A549 (cell line): ENCODE measurements around the gene FHL2. TPM values are rescaled to one million over a fixed set of nuclear protein-coding genes. Genes with fewer than 3 reads are reported as not detected.

ENCODE experiments used
- ATAC-seq, 2 experiments: fragments of 200-7000 bp in 1 of 2; fragments of >200 bp in 1 of 2; cut with Nextera tagmentation in 1 of 2; cut with Tn5 transposase in 1 of 2; 3 replicates each; pipeline versions ENCODE4 v1.8.0 to v1.9.1; 2018 to 2020; ENCODE audit warnings: mild to moderate bottlenecking in 1 of 2, moderate library complexity in 1 of 2
- CTCF ChIA-PET: fragments of 300-600 bp; sonication (Branson Sonifier 250); formaldehyde crosslinking; extraction: SDS; loops from one replicate; lab custom pipeline; 2021; ENCODE audit warnings: antibody characterized with exemption, inconsistent platforms; lab: Yijun Ruan, JAX
- POLR2A ChIA-PET: fragments of 350-600 bp; formaldehyde crosslinking; extraction: SDS; loops from one replicate; lab custom pipeline; 2021; ENCODE audit warnings: antibody characterized with exemption, inconsistent platforms; lab: Yijun Ruan, JAX
- DNase-seq, 2 experiments: peaks; one replicate each; pipeline versions ENCODE4 v3.0.0 to v3.0.0-alpha.2; 2011 to 2016; ENCODE audit warnings: low read depth in 1 of 2, low spot score in 1 of 2
- FAIRE-seq: peaks from 2 replicates; lab custom pipeline; 2011; peaks lifted over from hg19 to GRCh38; lab: Jason Lieb, UNC
- H3K27ac ChIP-seq, 2 experiments: fragments of >200 bp; sonication (Bioruptor Twin); formaldehyde crosslinking; 3 replicates each; pipeline ENCODE4 v1.5.1; 2016 to 2017
- H3K4me1 ChIP-seq: fragments of >200 bp; sonication (Bioruptor Twin); formaldehyde crosslinking; 3 replicates; pipeline ENCODE4 v1.6.1; 2016
- H3K4me2 ChIP-seq: fragments of >200 bp; sonication (Bioruptor Twin); formaldehyde crosslinking; 3 replicates; pipeline ENCODE4 v1.6.1; 2016
- H3K4me3 ChIP-seq: fragments of >200 bp; sonication (Bioruptor Twin); formaldehyde crosslinking; 3 replicates; pipeline ENCODE4 v1.5.1; 2016
- H3K9me3 ChIP-seq: fragments of >200 bp; sonication (Bioruptor Twin); formaldehyde crosslinking; 3 replicates; pipeline ENCODE4 v1.6.1; 2016
- ATOH8 ChIP-seq: fragments of 250-450 bp; sonication (Bioruptor Pico); IDR thresholded peaks from 2 replicates; pipeline ENCODE4 v1.5.0; 2020; ENCODE audit warnings: low read depth, mild to moderate bottlenecking, moderate library complexity
- BHLHE40 ChIP-seq: IDR thresholded peaks from 2 replicates; pipeline ENCODE4 v1.6.1; 2012; ENCODE audit warnings: low read depth, low read length, inconsistent platforms
- CTCF ChIP-seq: fragments of >200 bp; sonication (Bioruptor Twin); formaldehyde crosslinking; IDR thresholded peaks from 3 replicates; pipeline ENCODE4 v1.5.1; 2016
- E2F6 ChIP-seq: IDR thresholded peaks from 2 replicates; pipeline ENCODE4 v1.6.1; 2012; ENCODE audit warnings: low read depth, borderline replicate concordance
- EHF ChIP-seq: fragments of 250-450 bp; sonication (Bioruptor Pico); IDR thresholded peaks from 2 replicates; pipeline ENCODE4 v1.5.0; 2020; ENCODE audit warnings: mild to moderate bottlenecking
- ESRRA ChIP-seq: fragments of 150-350 bp; IDR thresholded peaks from 2 replicates; pipeline ENCODE4 v1.6.1; 2014; ENCODE audit warnings: mild to moderate bottlenecking, low read length, borderline replicate concordance
- FOSL2 ChIP-seq, 2 experiments: fragments of 450-650 bp in 1 of 2; fragments of >200 bp in 1 of 2; sonication (Bioruptor Twin) in 1 of 2; formaldehyde crosslinking; IDR thresholded peaks; 2 replicates each; pipeline versions ENCODE4 v1.5.0 to v1.6.1; 2016 to 2020; ENCODE audit warnings: mild to moderate bottlenecking in 1 of 2, moderate library complexity in 1 of 2
- HES2 ChIP-seq: fragments of >200 bp; sonication (Bioruptor Twin); formaldehyde crosslinking; IDR thresholded peaks from 2 replicates; pipeline ENCODE4 v1.6.1; 2016
- HEYL ChIP-seq: fragments of 250-450 bp; sonication (Bioruptor Pico); IDR thresholded peaks from 2 replicates; pipeline ENCODE4 v1.8.0; 2021; ENCODE audit warnings: mild to moderate bottlenecking, moderate library complexity
- HOXB13 ChIP-seq: fragments of 250-450 bp; sonication (Bioruptor Pico); IDR thresholded peaks from 2 replicates; pipeline ENCODE4 v1.5.0; 2020; ENCODE audit warnings: low read depth, mild to moderate bottlenecking, moderate library complexity
- HOXB5 ChIP-seq: fragments of 250-450 bp; sonication (Bioruptor Pico); IDR thresholded peaks from 2 replicates; pipeline ENCODE4 v1.5.0; 2020; ENCODE audit warnings: mild to moderate bottlenecking, moderate library complexity
- JUNB ChIP-seq: fragments of >200 bp; sonication (Bioruptor Twin); formaldehyde crosslinking; IDR thresholded peaks from 2 replicates; pipeline ENCODE4 v1.6.1; 2016
- KDM5A ChIP-seq: fragments of 200-600 bp; sonication (generic); IDR thresholded peaks from 2 replicates; pipeline ENCODE4 v1.6.1; 2016; ENCODE audit warnings: antibody characterized with exemption, mild to moderate bottlenecking
- MAFK ChIP-seq: fragments of 450-650 bp; IDR thresholded peaks from 2 replicates; pipeline ENCODE4 v1.6.1; 2014; ENCODE audit not compliant: partially characterized antibody
- MAX ChIP-seq: IDR thresholded peaks from 2 replicates; pipeline ENCODE4 v1.6.1; 2012
- MAZ ChIP-seq: fragments of 150-350 bp; IDR thresholded peaks from 2 replicates; pipeline ENCODE4 v1.6.1; 2014; ENCODE audit warnings: antibody characterized with exemption, low read depth, low read length, borderline replicate concordance
- PHF8 ChIP-seq: fragments of 200-600 bp; sonication (generic); IDR thresholded peaks from 2 replicates; pipeline ENCODE4 v1.6.1; 2016; ENCODE audit warnings: low read depth, mild to moderate bottlenecking, antibody characterized with exemption, moderate library complexity, borderline replicate concordance
- RAD21 ChIP-seq, 2 experiments: fragments of >200 bp in 1 of 2; sonication (Bioruptor Twin) in 1 of 2; formaldehyde crosslinking in 1 of 2; IDR thresholded peaks in 1 of 2; conservative IDR thresholded peaks in 1 of 2; 2 replicates in 1 of 2; 3 replicates in 1 of 2; pipeline ENCODE4 v1.6.1; 2012 to 2018; ENCODE audit warnings: inconsistent platforms in 1 of 2
- RARB ChIP-seq: fragments of 250-450 bp; sonication (Bioruptor Pico); IDR thresholded peaks from 2 replicates; pipeline ENCODE4 v1.8.0; 2021; ENCODE audit warnings: mild to moderate bottlenecking, moderate library complexity
- RCOR1 ChIP-seq: fragments of 150-350 bp; IDR thresholded peaks from 2 replicates; pipeline ENCODE4 v1.6.1; 2014; ENCODE audit warnings: antibody characterized with exemption, low read length, low read depth
- REST ChIP-seq: fragments of 200-600 bp; sonication (generic); IDR thresholded peaks from 2 replicates; pipeline ENCODE4 v1.6.1; 2016; ENCODE audit warnings: antibody characterized with exemption, mild to moderate bottlenecking, moderate library complexity
- RNF2 ChIP-seq: fragments of 200-600 bp; sonication (generic); IDR thresholded peaks from 2 replicates; pipeline ENCODE4 v1.6.1; 2016; ENCODE audit warnings: low read depth, mild to moderate bottlenecking, antibody characterized with exemption, moderate library complexity, borderline replicate concordance
- TFCP2L1 ChIP-seq: fragments of 250-450 bp; sonication (Bioruptor Pico); IDR thresholded peaks from 2 replicates; pipeline ENCODE4 v1.5.0; 2021; ENCODE audit warnings: mild to moderate bottlenecking
- ZSCAN20 ChIP-seq: fragments of 250-450 bp; sonication (Bioruptor Pico); IDR thresholded peaks from 2 replicates; pipeline ENCODE4 v1.8.0; 2022; ENCODE audit warnings: mild to moderate bottlenecking, moderate library complexity
- WGBS: methylation state at CpG from one replicate; pipeline ENCODE4 v1.1.6; 2017; ENCODE audit errors: missing lambda C conversion rate; 5-methylcytosine and 5-hydroxymethylcytosine counted together
- polyA plus RNA-seq, 4 experiments: library from polyadenylated mRNA; depleted of rRNA in 3 of 4; stranded (reverse); fragments of >200 nt; fragmentation: RNase III in 1 of 4; extraction: RNeasy Plus Mini Kit Qiagen cat#74134 plus additional on column Dnase treatment in 1 of 4; gene quantifications; 2 replicates in 3 of 4; 3 replicates in 1 of 4; pipeline ENCODE4 v1.2.3, GENCODE V29; 2011 to 2017

The FHL2 gene
- polyA plus RNA-seq, 2 of the 4 experiments (the other 2 are of a cell fraction), result 57.9 to 85.9 TPM

- WGBS, result 71% methylated on average over 19 of the region's 38 CpGs
- FAIRE-seq, result no peak
Observed at GRCh38 chr2:105399207-105399861, 483 bp upstream of the FHL2 start.

GRCh38 chr2:105397953-105398335 lies 907 bp downstream of the FHL2 start:
- ChIA-PET POLR2A (interaction anchor here (1.3 kb wide), 1 partner anchor 58 kb away, joined by 6 read pairs; no protein-coding TSS in a partner anchor), CTCF (interaction anchor here (0.6 to 3.1 kb wide), 9 partner anchors 9 to 149 kb away, joined by 3 to 12 read pairs (median 4); no protein-coding TSS in a partner anchor)
- Histone ChIP-seq H3K27ac (peak overlapping the region; percentile 91 to 99), H3K4me2 (peak overlapping the region; percentile 96), H3K4me1 (peaks cover 28% of the 10 kb centered on the region), H3K4me3 (peak overlapping the region; percentile 81), H3K9me3 (0 out of 3 replicates have a peak, but pooled peaks cover 2% of the 10 kb centered on the region)
- WGBS, result 7% methylated on average over 6 of the region's 6 CpGs
- TF ChIP-seq BHLHE40 (no peak), REST (0 out of 2 replicates have a peak, but pooled peaks have one; percentile 3)
- DNase-seq (no peak), ATAC-seq (no peak), FAIRE-seq (no peak)

More at GRCh38 chr2:105399207-105399861, 483 bp upstream of the FHL2 start:
- Histone ChIP-seq H3K27ac (peak overlapping the region; percentile 91 to 99), H3K4me1 (peaks cover 42% of the 10 kb centered on the region), H3K4me3 (peak overlapping the region; percentile 81), H3K4me2 (peak overlapping the region; percentile 96), H3K9me3 (0 out of 3 replicates have a peak, but pooled peaks cover 2% of the 10 kb centered on the region)
- no peak for TF ChIP-seq RAD21 (conservative IDR thresholded peaks at IDR 0.05 in 1 of 2, IDR thresholded peaks at IDR 0.05 in 1 of 2)
- 0 out of 2 replicates have a peak, but pooled peaks have one; percentile 42 for TF ChIP-seq ATOH8
- TF ChIP-seq MAX, result peak; percentile 87; the same call in 1 of the 2 replicates
- TF ChIP-seq HEYL, result no peak
- TF ChIP-seq BHLHE40, result no peak
- TF ChIP-seq RNF2, result peak; percentile 71; the same call in 1 of the 2 replicates
- no peak for TF ChIP-seq TFCP2L1
- no peak for TF ChIP-seq MAZ
- TF ChIP-seq KDM5A, result no peak
- no peak for TF ChIP-seq PHF8
- TF ChIP-seq HES2, result no peak
- TF ChIP-seq RARB (CRISPR knock-in tag), result no peak
- TF ChIP-seq ZSCAN20, result no peak
- TF ChIP-seq HOXB13 (CRISPR knock-in tag), result peak; percentile 58; the same call in 1 of the 2 replicates
- no peak for TF ChIP-seq JUNB
- TF ChIP-seq ESRRA, result no peak
- peak; percentile 92 for TF ChIP-seq E2F6
- TF ChIP-seq EHF (CRISPR knock-in tag), result 0 out of 2 replicates have a peak, but pooled peaks have one; percentile 36
- TF ChIP-seq FOSL2 (IDR thresholded peaks at IDR 0.05), result no peak
- no peak for TF ChIP-seq FOSL2 (CRISPR knock-in tag; IDR thresholded peaks at IDR 0.05)
- TF ChIP-seq RCOR1, result no peak
- TF ChIP-seq CTCF, result 0 out of 3 replicates have a peak, but pooled peaks have one; percentile 4
- TF ChIP-seq HOXB5 (CRISPR knock-in tag), result peak; percentile 69; the same call in 1 of the 2 replicates
- peak; percentile 83 for TF ChIP-seq MAFK
- ATAC-seq, result no peak; a peak in 1 of 6 replicates
- no peak for DNase-seq
- ChIA-PET CTCF (interaction anchor here (0.8 to 3.1 kb wide), 6 partner anchors 11 to 122 kb away, joined by 3 to 12 read pairs (median 4); no protein-coding TSS in a partner anchor), POLR2A (interaction anchor here (1.3 kb wide), 1 partner anchor 57 kb away, joined by 6 read pairs; no protein-coding TSS in a partner anchor)
